ENCODE results near the gene TBCK.

- TF ChIP-seq CTCF (IDR thresholded peaks at IDR 0.05; ENCODE audit: extremely low read depth in 1 of 2, insufficient read depth in 1 of 2, low read depth in 1 of 2, low read length in 2 of 2), result no peak
- no peak for TF ChIP-seq FOS (IDR thresholded peaks at IDR 0.05; ENCODE audit: borderline replicate concordance, insufficient read depth, low read length)
- TF ChIP-seq POLR2AphosphoS5 (IDR thresholded peaks at IDR 0.05; ENCODE audit: insufficient read depth, low read depth, low read length), result no peak
- no peak for TF ChIP-seq MAX (IDR thresholded peaks at IDR 0.05; ENCODE audit: insufficient read depth, insufficient read length)
- no peak for TF ChIP-seq JUN (IDR thresholded peaks at IDR 0.05; ENCODE audit: borderline replicate concordance, insufficient read depth, insufficient read length, low read depth)
- TF ChIP-seq POLR2A (IDR thresholded peaks at IDR 0.05; ENCODE audit: low read depth, low read length), result no peak
Measured at GRCh38 chr4:106320235-106320634, 4.2 kb upstream of the TBCK start.
